Caco-2 (cell line): Measurements from ENCODE around the gene PCSK5. TPM values are rescaled to one million over a fixed set of nuclear protein-coding genes. Genes with fewer than 3 reads are reported as not detected.

Source experiments
- Bru-seq: library from RNA; stranded (reverse); fragments of 400-500 nt; gene quantifications from one replicate; lab custom pipeline; 2021; lab: Mats Ljungman, UMichigan
- BruChase-seq, 2 experiments: library from RNA; stranded (reverse); fragments of 400-500 nt; gene quantifications; one replicate each; lab custom pipeline; 2021; lab: Mats Ljungman, UMichigan
- BruUV-seq: library from RNA; stranded (reverse); fragments of 400-500 nt; replicated peaks from 2 replicates; lab custom pipeline; 2021; lab: Mats Ljungman, UMichigan
- CTCF ChIA-PET: fragments of 300-600 bp; sonication (Branson Sonifier 250); formaldehyde crosslinking; loops from one replicate; lab custom pipeline; 2022; ENCODE audit warnings: antibody characterized with exemption; lab: Charles Lee
- POLR2A ChIA-PET: fragments of 300-600 bp; sonication (Branson Sonifier 250); formaldehyde crosslinking; loops from one replicate; lab custom pipeline; 2022; ENCODE audit warnings: antibody characterized with exemption; lab: Charles Lee
- DNase-seq, 2 experiments: peaks; one replicate each; pipeline versions ENCODE4 v3.0.0 to v3.0.0-alpha.2; 2020 to 2022
- H3K27me3 ChIP-seq: replicated peaks from 2 replicates; pipeline ENCODE4 v1.6.0; 2011; ENCODE audit warnings: low read length; ENCODE audit not compliant: control insufficient read depth, insufficient read depth
- H3K36me3 ChIP-seq: 2 replicates; pipeline ENCODE4 v1.5.1; 2011; ENCODE audit warnings: low read length; ENCODE audit not compliant: control insufficient read depth, insufficient read depth
- H3K4me1 ChIP-seq: fragments of 250-450 bp; sonication (Bioruptor Pico); 2 replicates; pipeline ENCODE4 v1.5.1; 2020; ENCODE audit warnings: mild to moderate bottlenecking
- H3K4me3 ChIP-seq: 2 replicates; pipeline ENCODE4 v1.5.1; 2011; ENCODE audit warnings: low read depth, mild to moderate bottlenecking, control low read depth, low read length
- H3K9me3 ChIP-seq: fragments of 250-450 bp; sonication (Bioruptor Pico); 2 replicates; pipeline ENCODE4 v1.5.1; 2020; ENCODE audit warnings: mild to moderate bottlenecking, moderate library complexity
- H3K27ac Mint-ChIP-seq: one replicate; pipeline ENCODE4 v1.8.0; 2022; ENCODE audit warnings: mixed read lengths; ENCODE audit not compliant: unreplicated experiment
- H3K27me3 Mint-ChIP-seq: one replicate; pipeline ENCODE4 v1.8.0; 2022; ENCODE audit warnings: mixed read lengths; ENCODE audit not compliant: insufficient read depth, unreplicated experiment
- H3K36me3 Mint-ChIP-seq: one replicate; pipeline ENCODE4 v1.8.0; 2022; ENCODE audit warnings: mild to moderate bottlenecking, mixed read lengths; ENCODE audit not compliant: insufficient read depth, unreplicated experiment
- H3K4me1 Mint-ChIP-seq: one replicate; pipeline ENCODE4 v1.8.0; 2022; ENCODE audit warnings: low read depth, mixed read lengths; ENCODE audit not compliant: unreplicated experiment
- H3K4me3 Mint-ChIP-seq: one replicate; pipeline ENCODE4 v1.8.0; 2022; ENCODE audit warnings: mild to moderate bottlenecking, moderate library complexity, mixed read lengths; ENCODE audit not compliant: unreplicated experiment
- H3K9me3 Mint-ChIP-seq: one replicate; pipeline ENCODE4 v1.8.0; 2022; ENCODE audit warnings: mixed read lengths; ENCODE audit not compliant: unreplicated experiment
- CTCF ChIP-seq, 2 experiments: fragments of 200-600 bp in 1 of 2; IDR thresholded peaks; 1 replicate in 1 of 2; 2 replicates in 1 of 2; pipeline versions ENCODE4 v1.5.1 to v1.8.0; 2011 to 2022; ENCODE audit warnings: antibody characterized with exemption in 1 of 2, control low read depth in 1 of 2, inconsistent platforms in 1 of 2, low read depth in 1 of 2, low read length in 1 of 2, mild to moderate bottlenecking in 1 of 2, moderate library complexity in 1 of 2; ENCODE audit not compliant: insufficient read depth in 1 of 2, severe bottlenecking in 1 of 2, unreplicated experiment in 1 of 2
- intact Hi-C: fragments of 100-400 bp; cut with micrococcal nuclease; formaldehyde crosslinking; loops from one replicate; pipeline ENCODE4 v1.10.0; 2022; ENCODE audit not compliant: unreplicated experiment
- long read RNA-seq: library from polyadenylated mRNA; stranded (forward); transcript quantifications from one replicate; pipeline ENCODE4 v2.0.0, GENCODE V29; 2022
- total RNA-seq: library from RNA; stranded (reverse); gene quantifications from 2 replicates; pipeline ENCODE4 v1.2.3, GENCODE V29; 2022

PCSK5 gene
- total RNA-seq (10.9 and 13.0 TPM in 2 replicates), Bru-seq, nascent RNA (percentile 61 among the genes with signal in this experiment), BruChase-seq, experiment 1, labeled RNA remaining after a 2-hour chase (percentile 53 among the genes with signal in this experiment), BruChase-seq, experiment 2, labeled RNA remaining after a 6-hour chase (percentile 50 among the genes with signal in this experiment)
- long read RNA-seq, full-length matches to known transcripts = 11 of 29 reads
- long read RNA-seq, partial matches to known transcripts = 11 of 29 reads
- long read RNA-seq, other reads (novel, unspliced or antisense) = 7 of 29 reads

- H3K27me3 Mint-ChIP-seq = no peaks in the 10 kb centered on the region
- no peak for TF ChIP-seq CTCF (IDR thresholded peaks at IDR 0.05; ENCODE audit: insufficient read depth in 1 of 2, low read depth in 1 of 2, low read length in 1 of 2, severe bottlenecking in 1 of 2, unreplicated experiment in 1 of 2)
- no peaks in the 10 kb centered on the region for H3K36me3 Mint-ChIP-seq
- H3K4me1 Mint-ChIP-seq = no peaks in the 10 kb centered on the region
- H3K4me1 ChIP-seq = no peaks in the 10 kb centered on the region
- peak; percentile 75 to 89 for DNase-seq
- no peaks in the 10 kb centered on the region for H3K27me3 ChIP-seq
- peak within 1 kb of the TSS; percentile 73 for H3K27ac Mint-ChIP-seq
- ChIA-PET CTCF (no interaction called here), POLR2A (no interaction called here)
- H3K4me3 Mint-ChIP-seq = peak within 1 kb of the TSS; percentile 84
- H3K9me3 ChIP-seq = no peaks in the 10 kb centered on the region
- H3K36me3 ChIP-seq = no peaks in the 10 kb centered on the region
- peak within 1 kb of the TSS; percentile 58 for H3K4me3 ChIP-seq
- no peaks in the 10 kb centered on the region for H3K9me3 Mint-ChIP-seq
- TSS peak; percentile 6 for BruUV-seq
- intact Hi-C loops = loop anchor here (10.0 kb wide), 1 partner anchor 64 kb away; no protein-coding TSS in a partner anchor
Observed at GRCh38 chr9:75890472-75891276, at the start of gene PCSK5. TSS of gene PCSK5 (plus strand) at chr9:75890673. CDS start at chr9:75891182, 509 bp downstream.

- POLR2A ChIA-PET = no interaction called here
- H3K9me3 ChIP-seq = no peaks in the 10 kb centered on the region
- intact Hi-C loops = no loop called here
- Mint-ChIP-seq H3K27ac (no peak overlapping the region), H3K36me3 (no peaks in the 10 kb centered on the region), H3K27me3 (no peaks in the 10 kb centered on the region), H3K4me1 (no peaks in the 10 kb centered on the region), H3K4me3 (no peak overlapping the region), H3K9me3 (no peaks in the 10 kb centered on the region)
- peak; percentile 3 to 31 for DNase-seq
- TF ChIP-seq CTCF (IDR thresholded peaks at IDR 0.05; ENCODE audit: insufficient read depth in 1 of 2, low read depth in 1 of 2, low read length in 1 of 2, severe bottlenecking in 1 of 2, unreplicated experiment in 1 of 2) = no peak
- no peaks in the 10 kb centered on the region for H3K36me3 ChIP-seq
- BruUV-seq = no TSS peak
- CTCF ChIA-PET = no interaction called here
- no peaks in the 10 kb centered on the region for H3K4me1 ChIP-seq
- no peak overlapping the region for H3K4me3 ChIP-seq
- no peaks in the 10 kb centered on the region for H3K27me3 ChIP-seq
Observed at GRCh38 chr9:75844321-75844720, 46.2 kb upstream of the PCSK5 start.

- intact Hi-C loops = no loop called here
- CTCF ChIA-PET = no interaction called here
- no peaks in the 10 kb centered on the region for H3K9me3 Mint-ChIP-seq
Observed at GRCh38 chr9:75845806-75846205, 44.7 kb upstream of the PCSK5 start.

More at GRCh38 chr9:75845806-75846205, 44.7 kb upstream of the PCSK5 start:
- Mint-ChIP-seq H3K27me3 (no peaks in the 10 kb centered on the region), H3K27ac (no peak overlapping the region), H3K4me1 (no peaks in the 10 kb centered on the region), H3K4me3 (no peak overlapping the region), H3K36me3 (no peaks in the 10 kb centered on the region)
- POLR2A ChIA-PET = no interaction called here
- no peaks in the 10 kb centered on the region for H3K27me3 ChIP-seq
- no peak overlapping the region for H3K4me3 ChIP-seq
- TF ChIP-seq CTCF (IDR thresholded peaks at IDR 0.05; ENCODE audit: insufficient read depth in 1 of 2, low read depth in 1 of 2, low read length in 1 of 2, severe bottlenecking in 1 of 2, unreplicated experiment in 1 of 2) = no peak
- no peaks in the 10 kb centered on the region for H3K36me3 ChIP-seq
- no peaks in the 10 kb centered on the region for H3K9me3 ChIP-seq
- BruUV-seq = no TSS peak
- H3K4me1 ChIP-seq = no peaks in the 10 kb centered on the region
- no peak for DNase-seq
